ENCODE measurements around the gene WDR93.

DNA sequence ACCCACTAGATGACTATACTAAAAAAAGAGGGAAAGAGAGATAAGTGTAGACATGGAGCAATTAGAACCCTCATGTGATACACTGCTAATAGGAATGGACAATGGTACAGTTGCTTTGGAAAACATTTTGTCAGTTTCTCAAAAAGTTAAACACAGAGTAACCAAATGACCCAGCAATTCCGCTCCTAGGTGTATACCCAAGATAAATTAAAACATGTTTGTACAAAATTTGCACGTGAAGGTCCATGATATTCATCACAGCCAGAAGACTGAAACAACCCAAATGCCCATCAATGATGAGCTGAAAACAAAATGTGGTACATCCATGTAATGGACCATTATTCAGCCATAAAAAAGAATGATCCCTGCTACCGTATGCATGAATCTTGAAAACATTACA lies 97.3 kb downstream of the WDR93 start:
- TF ChIP-seq, protein P1, sequence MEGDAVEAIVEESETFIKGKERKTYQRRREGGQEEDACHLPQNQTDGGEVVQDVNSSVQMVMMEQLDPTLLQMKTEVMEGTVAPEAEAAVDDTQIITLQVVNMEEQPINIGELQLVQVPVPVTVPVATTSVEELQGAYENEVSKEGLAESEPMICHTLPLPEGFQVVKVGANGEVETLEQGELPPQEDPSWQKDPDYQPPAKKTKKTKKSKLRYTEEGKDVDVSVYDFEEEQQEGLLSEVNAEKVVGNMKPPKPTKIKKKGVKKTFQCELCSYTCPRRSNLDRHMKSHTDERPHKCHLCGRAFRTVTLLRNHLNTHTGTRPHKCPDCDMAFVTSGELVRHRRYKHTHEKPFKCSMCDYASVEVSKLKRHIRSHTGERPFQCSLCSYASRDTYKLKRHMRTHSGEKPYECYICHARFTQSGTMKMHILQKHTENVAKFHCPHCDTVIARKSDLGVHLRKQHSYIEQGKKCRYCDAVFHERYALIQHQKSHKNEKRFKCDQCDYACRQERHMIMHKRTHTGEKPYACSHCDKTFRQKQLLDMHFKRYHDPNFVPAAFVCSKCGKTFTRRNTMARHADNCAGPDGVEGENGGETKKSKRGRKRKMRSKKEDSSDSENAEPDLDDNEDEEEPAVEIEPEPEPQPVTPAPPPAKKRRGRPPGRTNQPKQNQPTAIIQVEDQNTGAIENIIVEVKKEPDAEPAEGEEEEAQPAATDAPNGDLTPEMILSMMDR (IDR thresholded peaks at IDR 0.05), result no peak
- no peak for TF ChIP-seq ZFX (IDR thresholded peaks at IDR 0.05; ENCODE audit: borderline replicate concordance)
